ENCODE measurements around the gene SLC5A11. TPM values are rescaled to one million over a fixed set of nuclear protein-coding genes. Genes with fewer than 3 reads are reported as not detected.

SLC5A11 gene
- total RNA-seq, 2 donors from 2014 or later = not detected

GRCh38 chr16:24906901-24907300, 61.1 kb downstream of the SLC5A11 start:
- no peak for TF ChIP-seq CTCF (IDR thresholded peaks at IDR 0.05)
- no peak overlapping the region for H3K27ac ChIP-seq
- DNase-seq (ENCODE audit: low spot score) = no peak
- H3K4me1 ChIP-seq = no peaks in the 10 kb centered on the region
- no peaks in the 10 kb centered on the region for H3K27me3 ChIP-seq
- no peaks in the 10 kb centered on the region for H3K36me3 ChIP-seq
- H3K4me3 ChIP-seq = no peak overlapping the region
- H3K9me3 ChIP-seq = no peaks in the 10 kb centered on the region

- Histone ChIP-seq H3K4me1 (no peaks in the 10 kb centered on the region), H3K27ac (no peak overlapping the region), H3K4me3 (no peak overlapping the region), H3K36me3 (no peaks in the 10 kb centered on the region), H3K27me3 (no peaks in the 10 kb centered on the region), H3K9me3 (no peaks in the 10 kb centered on the region)
- DNase-seq (ENCODE audit: low spot score) = no peak
- TF ChIP-seq CTCF (IDR thresholded peaks at IDR 0.05) = no peak
These were observed 63.0 kb downstream of the SLC5A11 start for GRCh38 chr16:24908716-24909115.

GRCh38 chr16:24909856-24910255, 64.1 kb downstream of the SLC5A11 start:
- Histone ChIP-seq H3K27ac (no peak overlapping the region), H3K36me3 (no peaks in the 10 kb centered on the region), H3K27me3 (no peaks in the 10 kb centered on the region), H3K4me3 (no peak overlapping the region), H3K9me3 (no peaks in the 10 kb centered on the region), H3K4me1 (no peaks in the 10 kb centered on the region)
- TF ChIP-seq CTCF (IDR thresholded peaks at IDR 0.05) = no peak
- no peak for DNase-seq (ENCODE audit: low spot score)

GRCh38 chr16:24915019-24915418, 69.3 kb downstream of the SLC5A11 start:
- TF ChIP-seq CTCF (IDR thresholded peaks at IDR 0.05) = no peak
- peaks cover 24% of the 10 kb centered on the region for H3K36me3 ChIP-seq
- no peaks in the 10 kb centered on the region for H3K4me1 ChIP-seq
- no peaks in the 10 kb centered on the region for H3K27me3 ChIP-seq
- H3K27ac ChIP-seq = no peak overlapping the region
- no peak for DNase-seq (ENCODE audit: low spot score)
- H3K9me3 ChIP-seq = no peaks in the 10 kb centered on the region
- H3K4me3 ChIP-seq = no peak overlapping the region

GRCh38 chr16:24915576-24915975, 69.8 kb downstream of the SLC5A11 start:
- Histone ChIP-seq H3K9me3 (no peaks in the 10 kb centered on the region), H3K4me1 (no peaks in the 10 kb centered on the region), H3K36me3 (peaks cover 30% of the 10 kb centered on the region), H3K4me3 (no peak overlapping the region), H3K27ac (no peak overlapping the region), H3K27me3 (no peaks in the 10 kb centered on the region)
- DNase-seq (ENCODE audit: low spot score) = no peak
- no peak for TF ChIP-seq CTCF (IDR thresholded peaks at IDR 0.05)

- TF ChIP-seq CTCF (IDR thresholded peaks at IDR 0.05) = no peak
- Histone ChIP-seq H3K4me3 (no peak overlapping the region), H3K27ac (no peak overlapping the region), H3K4me1 (no peaks in the 10 kb centered on the region), H3K36me3 (peaks cover 46% of the 10 kb centered on the region), H3K27me3 (no peaks in the 10 kb centered on the region), H3K9me3 (no peaks in the 10 kb centered on the region)
- DNase-seq (ENCODE audit: low spot score) = no peak
These were observed 71.5 kb downstream of the SLC5A11 start for GRCh38 chr16:24917236-24917635.

Data from right atrium auricular region (tissue), 2 donors.